ENCODE data around the gene SNX32.

- TF ChIP-seq POLR2AphosphoS5 (IDR thresholded peaks at IDR 0.05) (no peak), CTCF (IDR thresholded peaks at IDR 0.05) (no peak)
Measured at GRCh38 chr11:65842144-65842543, 8.4 kb downstream of the SNX32 start.
